ENCODE measurements around the gene PRUNE1. TPM values are rescaled to one million over a fixed set of nuclear protein-coding genes. Genes with fewer than 3 reads are reported as not detected.

PRUNE1 gene
- total and polyA plus RNA-seq, 2 of the 4 experiments (the other 2 are of a cell fraction) = 7.9 to 9.4 TPM

- Histone ChIP-seq H2BK5ac (ENCODE audit: low read depth, low read length, poor library complexity, severe bottlenecking) (no peak overlapping the region), H3K9ac (ENCODE audit: low read depth, low read length) (no peak overlapping the region), H3K4me1 (ENCODE audit: control insufficient read depth, insufficient read depth, low read length) (peaks cover 9% of the 10 kb centered on the region), H3K79me1 (ENCODE audit: low read depth in 1 of 2, low read length in 2 of 2) (peaks cover 28 to 80% of the 10 kb centered on the region in 2 experiments), H3K36me3 (ENCODE audit: control insufficient read depth, insufficient read depth, low read length) (peaks cover 50% of the 10 kb centered on the region), H3K14ac (replicated peaks; ENCODE audit: low read depth, low read length) (no peak overlapping the region), H2BK120ac (ENCODE audit: low read depth, low read length) (no peak overlapping the region), H3K27ac (ENCODE audit: insufficient read depth, low read length) (no peak overlapping the region), H2AK9ac (replicated peaks; ENCODE audit: low read depth, low read length, poor library complexity) (no peak overlapping the region), H3K18ac (ENCODE audit: low read depth, low read length) (no peak overlapping the region), H3K27me3 (ENCODE audit: control insufficient read depth, insufficient read depth, low read length) (no peaks in the 10 kb centered on the region), H3K9me3 (ENCODE audit: control insufficient read depth, insufficient read depth, low read length) (no peaks in the 10 kb centered on the region), H3K4me3 (ENCODE audit: insufficient read depth, low read depth, low read length) (no peak overlapping the region), H2BK15ac (ENCODE audit: low read depth, low read length) (no peak overlapping the region), H2BK20ac (ENCODE audit: low read depth, low read length) (no peak overlapping the region), H3K9me1 (ENCODE audit: insufficient read depth, low read length) (peaks cover 23% of the 10 kb centered on the region), H4K8ac (ENCODE audit: low read depth in 2 of 2, low read length in 2 of 2) (no peak overlapping the region), H4K5ac (ENCODE audit: low read depth, low read length) (no peak overlapping the region), H2AFZ (replicated peaks; ENCODE audit: low read length, poor library complexity) (no peak overlapping the region), H3K56ac (ENCODE audit: extremely low read depth, insufficient read depth, low read length) (no peak overlapping the region), H3K4ac (ENCODE audit: low read depth, low read length) (no peak overlapping the region), H3K4me2 (ENCODE audit: low read depth, low read length) (no peak overlapping the region), H3K23ac (ENCODE audit: low read depth, low read length) (no peak overlapping the region), H4K91ac (ENCODE audit: insufficient read depth, low read depth, low read length) (no peak overlapping the region), H4K20me1 (ENCODE audit: insufficient read depth, low read length) (peaks cover 48% of the 10 kb centered on the region), H2AK5ac (ENCODE audit: low read depth, low read length) (no peak overlapping the region)
- no TSS peak for BruUV-seq (replicated peaks)
- no peak for ATAC-seq (ENCODE audit: low read depth)
- no peak for DNase-seq
- ChIA-PET POLR2A (ENCODE audit: unreplicated experiment) (no interaction called here), CTCF (no interaction called here)
- no CpG with 5 or more reads among the region's 2 CpGs for WGBS, 2 experiments (ENCODE audit: extremely low coverage in 2 of 2, insufficient read length in 1 of 2)
- intact Hi-C loops (cut with micrococcal nuclease) = no loop called here
- in situ Hi-C loops (cut with MboI; ENCODE audit: low sequenced_read_pairs) = no loop called here
- no peak for TF ChIP-seq MAZ (IDR thresholded peaks at IDR 0.05; ENCODE audit: borderline replicate concordance, low read depth, low read length)
- no peak for TF ChIP-seq BHLHE40 (IDR thresholded peaks at IDR 0.05; ENCODE audit: low read depth, low read length)
- no peak for TF ChIP-seq ELK1 (IDR thresholded peaks at IDR 0.05; ENCODE audit: borderline replicate concordance, low read depth, low read length)
- no peak for TF ChIP-seq MAFK (IDR thresholded peaks at IDR 0.05; ENCODE audit: low read depth, low read length)
- dilution Hi-C loops (cut with HindIII; ENCODE audit: low sequenced_read_pairs, unreplicated experiment) = no loop called here
Measured at GRCh38 chr1:151056149-151056548, 47.9 kb downstream of the PRUNE1 start.

Data from IMR-90 (cell line).